Measurements from ENCODE around the gene ZFC3H1.
"Not testable (repeated sequence)": the region's sequence is repeated elsewhere in the genome, so short reads cannot be mapped to it uniquely, and the experiment has no call there.

- TF ChIP-seq POLR2A, SPI1 (IDR thresholded peaks at IDR 0.05; ENCODE audit: low read depth, low read length): not testable (repeated sequence)
Observed at GRCh38 chr12:71569885-71570284, 93.8 kb downstream of the ZFC3H1 start.

Data from GM12891 (cell line).